ENCODE data around the gene RPS2.
A peak's percentile ranks its signal among the peaks of the same experiment; 100 is the strongest.

RPS2 gene

DNA sequence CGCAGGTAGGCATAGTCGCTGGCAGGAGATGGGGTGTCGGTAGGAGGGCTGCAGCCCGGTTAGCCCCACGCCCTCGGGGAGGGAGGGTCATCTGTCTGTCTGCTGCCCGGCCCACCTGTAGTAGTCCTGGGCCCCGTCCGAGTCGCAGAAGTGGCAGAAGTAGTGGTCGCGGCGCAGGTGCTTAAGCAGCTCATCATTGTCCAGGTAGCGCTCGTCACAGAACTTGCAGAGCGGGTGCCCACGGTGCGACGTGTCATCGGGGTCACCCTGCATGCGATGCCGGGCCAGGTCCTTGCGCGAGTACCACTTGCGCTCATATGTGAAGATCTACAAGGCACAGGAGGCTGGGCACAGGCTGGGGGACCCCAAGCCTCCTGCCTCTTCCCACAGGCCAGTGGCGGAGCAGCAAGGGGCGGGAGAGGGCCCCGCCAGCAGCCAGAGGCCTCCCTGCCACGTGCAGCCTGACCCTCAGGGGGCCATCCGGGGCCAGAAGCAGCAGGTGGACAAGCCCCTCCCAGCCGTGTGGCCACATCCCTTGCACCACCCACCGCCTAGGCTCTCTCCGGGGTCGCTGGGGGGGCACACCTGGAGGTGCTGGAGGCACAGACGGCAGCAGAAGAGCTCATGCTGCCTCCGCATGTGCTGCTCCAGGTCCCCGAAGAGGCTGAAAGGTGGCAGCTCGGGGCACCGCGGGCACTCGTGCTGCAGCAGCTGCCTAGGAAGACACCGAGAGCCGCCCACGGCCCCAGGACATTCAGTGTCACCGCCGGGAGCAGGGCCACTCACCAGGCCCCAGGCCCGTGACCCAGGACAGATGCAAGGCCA is 38.0 kb upstream of the RPS2 start:
- TF ChIP-seq SPI1 (IDR thresholded peaks at IDR 0.05; ENCODE audit: borderline replicate concordance, low read depth), result no peak
- 0 out of 2 replicates have a peak, but pooled peaks have one; percentile 12 for TF ChIP-seq POLR2AphosphoS5 (IDR thresholded peaks at IDR 0.05; ENCODE audit: low read depth)
- no peak for DNase-seq (ENCODE audit: low read depth in 1 of 2, low spot score in 1 of 2)
- Histone ChIP-seq H3K4me3 (replicated peaks; ENCODE audit: insufficient read depth, low read length) (no peak overlapping the region), H3K27ac (replicated peaks) (no peak overlapping the region), H3K27me3 (ENCODE audit: insufficient read depth, poor library complexity, severe bottlenecking) (no peaks in the 10 kb centered on the region)

- Histone ChIP-seq H3K27me3 (ENCODE audit: insufficient read depth, poor library complexity, severe bottlenecking) (no peaks in the 10 kb centered on the region), H3K4me3 (replicated peaks; ENCODE audit: insufficient read depth, low read length) (no peak overlapping the region), H3K27ac (replicated peaks) (no peak overlapping the region)
- no peak for DNase-seq (ENCODE audit: low read depth in 1 of 2, low spot score in 1 of 2)
- TF ChIP-seq POLR2AphosphoS5 (IDR thresholded peaks at IDR 0.05; ENCODE audit: low read depth) (no peak), GABPA (IDR thresholded peaks at IDR 0.05; ENCODE audit: low read depth) (no peak)
- TF ChIP-seq, protein P1, sequence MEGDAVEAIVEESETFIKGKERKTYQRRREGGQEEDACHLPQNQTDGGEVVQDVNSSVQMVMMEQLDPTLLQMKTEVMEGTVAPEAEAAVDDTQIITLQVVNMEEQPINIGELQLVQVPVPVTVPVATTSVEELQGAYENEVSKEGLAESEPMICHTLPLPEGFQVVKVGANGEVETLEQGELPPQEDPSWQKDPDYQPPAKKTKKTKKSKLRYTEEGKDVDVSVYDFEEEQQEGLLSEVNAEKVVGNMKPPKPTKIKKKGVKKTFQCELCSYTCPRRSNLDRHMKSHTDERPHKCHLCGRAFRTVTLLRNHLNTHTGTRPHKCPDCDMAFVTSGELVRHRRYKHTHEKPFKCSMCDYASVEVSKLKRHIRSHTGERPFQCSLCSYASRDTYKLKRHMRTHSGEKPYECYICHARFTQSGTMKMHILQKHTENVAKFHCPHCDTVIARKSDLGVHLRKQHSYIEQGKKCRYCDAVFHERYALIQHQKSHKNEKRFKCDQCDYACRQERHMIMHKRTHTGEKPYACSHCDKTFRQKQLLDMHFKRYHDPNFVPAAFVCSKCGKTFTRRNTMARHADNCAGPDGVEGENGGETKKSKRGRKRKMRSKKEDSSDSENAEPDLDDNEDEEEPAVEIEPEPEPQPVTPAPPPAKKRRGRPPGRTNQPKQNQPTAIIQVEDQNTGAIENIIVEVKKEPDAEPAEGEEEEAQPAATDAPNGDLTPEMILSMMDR (IDR thresholded peaks at IDR 0.05; ENCODE audit: insufficient read depth, low read length), result no peak
Observed at GRCh38 chr16:2001456-2002355, 37.1 kb upstream of the RPS2 start.

GRCh38 chr16:2001035-2001434 is 36.4 kb upstream of the RPS2 start:
- no peak overlapping the region for H3K27ac ChIP-seq (replicated peaks)
- H3K4me3 ChIP-seq (replicated peaks; ENCODE audit: insufficient read depth, low read length), result no peak overlapping the region
- no peaks in the 10 kb centered on the region for H3K27me3 ChIP-seq (ENCODE audit: insufficient read depth, poor library complexity, severe bottlenecking)
- no peak for TF ChIP-seq POLR2AphosphoS5 (IDR thresholded peaks at IDR 0.05; ENCODE audit: low read depth)
- TF ChIP-seq, protein P2, sequence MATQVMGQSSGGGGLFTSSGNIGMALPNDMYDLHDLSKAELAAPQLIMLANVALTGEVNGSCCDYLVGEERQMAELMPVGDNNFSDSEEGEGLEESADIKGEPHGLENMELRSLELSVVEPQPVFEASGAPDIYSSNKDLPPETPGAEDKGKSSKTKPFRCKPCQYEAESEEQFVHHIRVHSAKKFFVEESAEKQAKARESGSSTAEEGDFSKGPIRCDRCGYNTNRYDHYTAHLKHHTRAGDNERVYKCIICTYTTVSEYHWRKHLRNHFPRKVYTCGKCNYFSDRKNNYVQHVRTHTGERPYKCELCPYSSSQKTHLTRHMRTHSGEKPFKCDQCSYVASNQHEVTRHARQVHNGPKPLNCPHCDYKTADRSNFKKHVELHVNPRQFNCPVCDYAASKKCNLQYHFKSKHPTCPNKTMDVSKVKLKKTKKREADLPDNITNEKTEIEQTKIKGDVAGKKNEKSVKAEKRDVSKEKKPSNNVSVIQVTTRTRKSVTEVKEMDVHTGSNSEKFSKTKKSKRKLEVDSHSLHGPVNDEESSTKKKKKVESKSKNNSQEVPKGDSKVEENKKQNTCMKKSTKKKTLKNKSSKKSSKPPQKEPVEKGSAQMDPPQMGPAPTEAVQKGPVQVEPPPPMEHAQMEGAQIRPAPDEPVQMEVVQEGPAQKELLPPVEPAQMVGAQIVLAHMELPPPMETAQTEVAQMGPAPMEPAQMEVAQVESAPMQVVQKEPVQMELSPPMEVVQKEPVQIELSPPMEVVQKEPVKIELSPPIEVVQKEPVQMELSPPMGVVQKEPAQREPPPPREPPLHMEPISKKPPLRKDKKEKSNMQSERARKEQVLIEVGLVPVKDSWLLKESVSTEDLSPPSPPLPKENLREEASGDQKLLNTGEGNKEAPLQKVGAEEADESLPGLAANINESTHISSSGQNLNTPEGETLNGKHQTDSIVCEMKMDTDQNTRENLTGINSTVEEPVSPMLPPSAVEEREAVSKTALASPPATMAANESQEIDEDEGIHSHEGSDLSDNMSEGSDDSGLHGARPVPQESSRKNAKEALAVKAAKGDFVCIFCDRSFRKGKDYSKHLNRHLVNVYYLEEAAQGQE (IDR thresholded peaks at IDR 0.05; ENCODE audit: insufficient replicate concordance, low read depth), result no peak
- TF ChIP-seq, protein P1 (IDR thresholded peaks at IDR 0.05; ENCODE audit: insufficient read depth, low read length), result no peak
- TF ChIP-seq GABPA (IDR thresholded peaks at IDR 0.05; ENCODE audit: low read depth), result no peak
- TF ChIP-seq SPI1 (IDR thresholded peaks at IDR 0.05; ENCODE audit: borderline replicate concordance, low read depth), result no peak
- no peak for DNase-seq (ENCODE audit: low read depth in 1 of 2, low spot score in 1 of 2)

- no peak for DNase-seq (ENCODE audit: low read depth in 1 of 2, low spot score in 1 of 2)
- Histone ChIP-seq H3K27me3 (ENCODE audit: insufficient read depth, poor library complexity, severe bottlenecking) (no peaks in the 10 kb centered on the region), H3K27ac (replicated peaks) (no peak overlapping the region), H3K4me3 (replicated peaks; ENCODE audit: insufficient read depth, low read length) (no peak overlapping the region)
- TF ChIP-seq, protein P2 (IDR thresholded peaks at IDR 0.05; ENCODE audit: insufficient replicate concordance, low read depth), result no peak
- TF ChIP-seq SPI1 (IDR thresholded peaks at IDR 0.05; ENCODE audit: borderline replicate concordance, low read depth), result no peak
- TF ChIP-seq, protein P1 (IDR thresholded peaks at IDR 0.05; ENCODE audit: insufficient read depth, low read length), result no peak
- no peak for TF ChIP-seq GABPA (IDR thresholded peaks at IDR 0.05; ENCODE audit: low read depth)
- no peak for TF ChIP-seq POLR2AphosphoS5 (IDR thresholded peaks at IDR 0.05; ENCODE audit: low read depth)
Observed at GRCh38 chr16:1999866-2000514, 35.4 kb upstream of the RPS2 start.

All from HL-60 (cell line).